Stimulated activated CD4-positive, alpha-beta T cell treated with anti-CD3 and anti-CD28 coated beads, Interleukin-15, amount 100 ng/mL, for 24 hours (primary cell): ENCODE results near the gene SNCAIP.
"Not testable (repeated sequence)": the region's sequence is repeated elsewhere in the genome, so short reads cannot be mapped to it uniquely, and the experiment has no call there.

Source experiments
- DNase-seq: peaks from one replicate; pipeline ENCODE4 v3.0.0-alpha.2; 2020

SNCAIP gene

DNA sequence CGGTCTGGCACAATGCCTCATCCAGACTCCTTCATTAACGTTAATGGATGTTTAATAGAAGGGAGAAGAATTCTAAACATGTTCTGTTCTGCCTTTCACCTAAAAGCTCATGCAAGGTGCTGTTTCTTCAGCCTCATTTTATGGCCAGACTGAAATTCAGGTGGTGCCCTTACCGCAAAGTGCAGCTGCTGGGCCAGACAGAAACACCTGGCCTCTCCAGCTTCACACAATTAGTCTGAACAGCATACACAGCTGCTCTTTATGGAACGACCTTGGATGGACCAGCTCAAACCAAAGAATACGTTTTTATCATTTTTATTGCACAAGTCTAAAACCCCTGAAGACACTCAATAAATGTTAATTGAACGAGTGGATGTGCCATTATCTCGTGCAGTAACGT is 4.6 kb downstream of the SNCAIP start:
- DNase-seq = no peak

GRCh38 chr5:122319897-122320296 is 7.9 kb downstream of the SNCAIP start:
- no peak for DNase-seq

DNA sequence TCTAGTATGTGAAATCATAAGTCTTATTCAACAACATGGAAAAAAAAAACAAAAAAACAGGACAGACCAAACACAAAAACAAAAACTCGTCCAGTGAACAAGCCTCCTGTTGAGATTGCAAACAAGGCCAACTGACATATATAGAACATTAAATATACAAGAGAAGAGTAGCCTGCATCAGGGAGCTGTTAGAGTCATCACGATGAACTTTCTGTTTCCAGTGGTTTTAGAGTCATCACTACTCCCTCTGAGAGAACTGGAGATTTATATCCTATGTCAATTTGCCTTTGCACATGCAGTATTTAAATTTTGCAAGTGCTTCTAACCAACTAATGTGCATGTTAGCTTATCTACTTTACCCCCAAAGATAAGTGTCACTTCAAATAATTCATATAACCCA is 9.9 kb downstream of the SNCAIP start:
- no peak for DNase-seq

DNA sequence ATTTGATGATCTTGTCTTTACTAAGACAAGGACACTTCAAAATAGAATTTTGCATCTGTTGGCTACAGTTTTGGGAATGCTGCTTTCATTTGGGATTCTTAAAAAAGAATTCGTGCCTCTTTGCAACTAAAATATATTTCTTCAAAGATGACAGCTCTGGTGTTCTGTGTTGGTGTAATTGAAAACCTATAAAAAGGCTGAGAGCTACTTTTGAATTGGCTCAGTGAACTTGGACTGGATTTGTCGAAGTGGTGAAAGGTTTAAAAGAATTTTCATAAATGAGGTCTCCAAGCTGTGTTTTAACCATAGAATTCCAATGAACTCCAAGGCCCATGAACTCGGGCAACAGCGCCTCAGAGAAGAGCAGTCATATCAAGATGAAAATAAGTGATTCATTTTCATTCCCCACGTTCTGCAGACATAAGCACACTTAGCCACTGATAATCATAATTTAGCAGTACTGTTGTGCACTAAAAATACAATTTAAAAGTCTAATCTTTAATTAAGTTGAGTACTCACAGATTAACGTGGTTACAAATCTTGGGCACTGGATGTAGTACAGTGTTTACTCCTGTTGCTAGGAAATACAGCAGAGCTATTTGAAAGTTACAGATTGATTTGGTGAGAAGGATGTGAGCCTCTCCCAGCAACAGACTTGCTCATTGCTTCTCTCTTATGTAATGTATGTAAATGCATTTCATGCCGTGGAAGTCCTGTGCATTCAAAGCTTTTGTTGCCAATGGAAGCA is 10.9 kb downstream of the SNCAIP start:
- DNase-seq = no peak

DNA sequence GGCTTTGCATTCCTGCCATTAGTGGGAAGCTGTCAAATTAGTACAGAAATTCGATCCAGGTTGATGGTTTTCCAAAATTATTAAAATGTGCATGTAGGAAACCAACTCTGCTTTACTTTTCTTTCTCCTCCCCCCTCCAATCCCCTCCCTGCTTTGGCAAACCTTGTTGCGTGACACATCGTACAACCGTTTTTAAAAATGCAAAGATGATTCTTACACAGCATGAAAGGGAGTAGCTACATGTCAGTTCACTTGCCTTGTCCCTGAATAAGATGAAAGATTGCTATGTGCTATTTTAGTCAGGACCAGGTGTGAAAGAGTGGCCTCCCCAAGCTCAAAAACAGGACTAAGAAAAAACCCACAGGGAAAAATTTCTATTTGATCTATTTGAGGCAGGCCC is 11.7 kb downstream of the SNCAIP start:
- no peak for DNase-seq

DNA sequence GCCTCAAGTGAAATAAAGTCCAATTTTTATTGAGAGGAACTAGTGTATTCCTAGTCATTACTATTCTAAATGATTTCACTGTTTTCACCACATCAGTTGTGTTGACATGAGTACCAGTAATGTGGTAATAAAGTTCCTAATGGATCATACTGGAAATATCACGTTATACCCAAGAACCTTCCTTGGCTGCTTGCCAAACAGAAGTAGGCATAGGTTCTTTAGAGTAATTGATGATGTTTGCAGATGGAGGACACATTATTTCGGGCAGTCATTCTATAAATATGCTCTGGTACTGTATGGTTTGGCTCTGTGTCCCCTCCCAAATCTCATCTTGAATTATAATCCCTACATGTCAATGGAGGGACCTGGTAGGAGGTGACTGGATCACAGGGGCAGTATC is 15.1 kb downstream of the SNCAIP start:
- DNase-seq = no peak

DNA sequence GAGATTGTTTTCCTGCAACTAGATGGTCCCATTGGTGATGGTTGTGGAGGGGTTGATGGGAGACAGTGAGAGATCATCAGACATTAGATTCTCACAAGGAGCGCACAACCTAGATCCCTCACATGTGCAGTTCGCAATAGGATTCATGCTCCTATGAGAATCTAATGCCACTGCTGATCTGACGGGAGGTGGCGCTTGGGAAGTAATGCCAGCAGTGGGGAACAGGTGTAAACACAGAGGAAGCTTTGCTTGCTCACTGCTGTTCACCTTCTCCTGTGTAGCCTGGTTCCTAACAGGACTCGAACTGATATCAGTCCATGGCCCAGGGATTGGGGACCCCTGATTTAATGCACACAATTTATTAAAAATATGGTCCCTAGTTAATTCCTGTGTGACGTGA is 18.8 kb downstream of the SNCAIP start:
- no peak for DNase-seq

DNA sequence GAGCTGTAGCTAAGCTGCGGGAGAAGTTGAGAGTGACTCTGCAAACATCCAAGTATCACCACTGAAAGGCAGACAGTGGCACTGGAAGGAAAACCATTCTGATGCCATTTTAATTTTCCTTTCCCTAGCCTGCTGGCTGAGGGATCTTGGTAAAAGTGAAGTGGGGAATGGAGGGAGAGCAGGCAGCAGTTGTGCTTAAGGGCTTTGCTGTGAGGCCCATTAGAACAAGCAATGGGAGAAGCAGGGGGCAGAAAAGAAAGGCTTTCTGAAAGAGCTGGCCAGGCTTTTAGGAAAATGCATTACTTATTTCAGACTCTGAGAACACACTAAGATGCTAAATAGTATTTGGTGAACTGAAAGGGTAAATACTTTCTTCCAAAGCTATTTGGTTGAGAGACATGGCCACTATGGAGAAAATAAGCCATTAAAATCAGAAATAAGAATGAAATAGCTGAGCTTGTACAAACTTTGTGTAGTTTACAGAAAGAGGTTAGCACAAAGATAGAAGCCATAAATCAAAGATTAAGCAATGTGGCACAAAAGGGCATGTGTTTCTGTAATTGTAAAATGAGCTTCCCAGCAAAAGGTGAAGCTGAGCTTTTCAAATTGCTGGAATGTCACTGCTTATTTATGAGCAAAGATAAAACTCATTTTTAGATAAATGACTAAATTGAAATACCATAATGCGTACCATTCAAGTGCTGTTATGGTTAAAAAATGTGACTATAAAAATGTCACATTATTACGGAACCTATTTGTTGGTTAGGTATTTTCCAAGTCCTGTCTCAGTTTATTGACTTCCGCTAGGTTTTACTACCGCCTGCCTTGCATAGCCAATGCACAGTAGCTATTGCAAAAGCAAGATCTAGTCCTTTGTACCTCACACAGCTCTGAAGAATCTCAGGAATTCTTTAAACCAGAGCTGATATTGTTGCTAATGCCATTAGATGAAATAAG is 20.8 kb downstream of the SNCAIP start:
- no peak for DNase-seq

- DNase-seq = no peak
These were observed 21.5 kb downstream of the SNCAIP start for GRCh38 chr5:122333564-122333963.

- DNase-seq = no peak
These were observed 27.6 kb downstream of the SNCAIP start for GRCh38 chr5:122339591-122339990.

DNA sequence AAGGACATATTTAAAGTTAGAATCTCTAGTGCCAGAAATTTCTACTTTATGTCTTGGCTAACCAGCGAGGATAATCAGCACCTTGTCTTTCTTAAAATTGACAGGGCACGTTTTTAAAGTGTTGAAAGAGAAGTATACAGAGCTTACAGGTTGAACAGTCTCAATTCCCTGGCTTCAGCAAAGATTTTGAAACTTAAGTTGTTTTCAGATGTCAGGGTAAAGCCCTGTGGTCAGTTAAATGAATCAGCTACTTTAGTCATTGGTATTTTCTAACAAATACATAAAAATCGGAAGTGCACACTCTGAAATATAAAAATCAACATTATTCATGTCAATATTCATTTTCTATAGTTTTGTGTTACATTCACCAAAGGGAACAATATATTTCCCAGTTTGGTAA is 29.1 kb downstream of the SNCAIP start:
- no peak for DNase-seq

- no peak for DNase-seq
These were observed 30.2 kb downstream of the SNCAIP start for GRCh38 chr5:122342256-122342655.

GRCh38 chr5:122346897-122347581 is 35.0 kb downstream of the SNCAIP start:
- no peak for DNase-seq

DNA sequence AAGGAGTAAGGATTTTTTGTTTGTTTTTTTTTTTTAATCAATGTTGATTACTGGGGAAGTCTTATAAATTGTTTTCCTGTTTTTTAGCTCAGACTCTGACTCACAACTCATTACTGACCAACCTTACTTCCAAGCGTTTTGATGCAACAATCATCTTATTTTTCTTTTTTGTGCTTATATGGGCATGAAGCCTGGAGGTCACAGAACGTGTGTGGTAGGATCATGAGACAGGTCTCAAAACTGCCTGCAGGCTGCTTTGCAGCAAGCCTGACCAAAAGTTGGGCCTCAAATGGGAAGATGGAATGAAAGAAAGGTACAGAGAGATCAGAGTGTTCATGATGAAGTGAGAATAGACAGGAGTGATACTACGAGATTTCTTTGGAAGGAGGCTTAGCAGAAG is 38.5 kb downstream of the SNCAIP start:
- DNase-seq = no peak

DNA sequence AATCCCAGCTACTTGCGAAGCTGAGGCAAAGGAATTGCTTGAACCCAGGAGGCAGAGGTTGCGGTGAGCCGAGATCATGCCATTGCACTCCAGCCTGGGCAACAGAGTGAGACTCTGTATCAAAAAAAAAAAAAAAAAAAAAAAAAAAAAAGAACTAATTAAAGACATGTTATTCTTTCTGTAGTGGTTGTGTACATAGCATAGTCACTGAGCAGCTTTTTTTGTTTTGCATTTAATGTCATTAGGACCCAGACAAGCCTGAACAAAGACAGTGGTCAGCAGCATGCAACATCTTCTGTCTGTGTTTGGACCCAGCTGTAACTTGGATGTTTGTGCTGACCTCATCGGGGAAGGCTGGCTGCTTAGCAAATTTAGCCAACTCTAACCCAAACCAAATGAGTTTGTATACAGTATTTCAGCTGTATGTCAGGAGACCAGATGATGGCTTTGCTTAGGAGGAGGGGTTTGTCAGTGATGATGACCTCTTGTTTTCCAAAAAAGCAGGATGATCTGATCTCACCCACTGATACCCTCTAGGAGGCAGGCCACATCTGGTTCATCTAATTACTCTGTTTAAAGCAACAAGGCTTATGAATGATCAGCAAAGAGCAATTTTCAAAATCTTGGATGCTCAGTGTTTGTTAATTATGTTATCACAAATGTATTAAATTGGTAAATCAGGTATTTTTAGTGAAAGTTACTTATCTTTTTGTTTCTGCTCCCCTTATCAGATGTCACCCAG is 39.5 kb downstream of the SNCAIP start:
- DNase-seq = no peak

DNA sequence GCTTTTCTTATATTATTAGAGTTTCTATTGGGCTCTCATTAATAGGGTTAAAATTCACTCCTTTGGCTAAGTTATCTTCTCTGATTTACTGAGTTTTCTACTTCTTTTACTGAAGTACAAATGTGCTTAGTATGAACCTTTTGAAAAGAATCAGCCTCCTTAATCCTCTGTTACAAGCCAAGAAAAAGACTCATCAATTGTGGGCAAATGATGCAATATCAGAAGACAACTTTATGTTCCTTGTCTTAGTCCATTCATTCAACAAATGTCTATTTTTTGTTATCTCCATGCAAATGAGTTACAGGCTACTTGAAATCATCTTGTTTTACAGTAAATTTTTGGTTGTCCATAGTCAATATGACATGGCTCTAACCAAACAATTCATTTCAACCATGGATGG is 40.3 kb downstream of the SNCAIP start:
- no peak for DNase-seq

GRCh38 chr5:122353361-122353760 is 41.3 kb downstream of the SNCAIP start:
- not testable (repeated sequence) for DNase-seq

DNA sequence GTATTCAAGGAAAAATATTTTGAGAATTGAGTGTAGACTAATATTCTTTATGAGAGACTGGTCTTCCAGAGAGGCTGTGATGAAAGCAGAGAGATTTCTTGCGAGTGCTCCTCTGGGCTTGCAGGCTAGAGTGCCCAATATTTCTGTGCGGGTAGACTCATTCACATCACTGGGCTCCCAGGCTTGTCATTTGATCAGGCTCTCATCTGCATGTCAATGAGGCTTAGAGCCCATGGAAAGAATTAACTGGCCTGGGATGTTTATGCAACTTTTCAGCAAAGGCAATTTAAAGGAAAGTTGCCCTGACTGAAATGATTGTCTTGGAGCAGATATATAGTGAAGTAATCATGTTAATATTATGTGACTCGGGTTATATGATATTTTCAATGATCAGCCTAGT is 42.3 kb downstream of the SNCAIP start:
- DNase-seq = no peak

GRCh38 chr5:122355324-122355723 is 43.3 kb downstream of the SNCAIP start:
- DNase-seq = no peak

DNA sequence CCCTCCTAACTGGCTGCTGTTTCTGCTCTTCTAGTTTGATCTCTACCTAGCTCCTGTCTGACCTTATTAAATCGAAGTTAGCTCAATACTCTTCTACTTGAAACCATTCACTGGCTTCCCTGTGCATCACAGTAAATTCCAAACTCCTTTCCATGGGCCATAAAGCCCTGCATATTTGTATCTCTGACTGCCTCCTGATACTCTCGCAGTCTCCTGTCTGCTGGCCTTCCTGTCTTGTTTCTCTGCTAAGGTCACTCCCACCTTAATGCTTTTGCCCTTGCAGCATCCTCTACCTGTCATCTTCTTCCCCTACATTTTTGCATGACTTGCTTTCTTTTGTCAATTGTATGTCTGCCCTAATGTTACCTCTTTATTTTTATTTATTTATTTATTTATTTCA is 44.8 kb downstream of the SNCAIP start:
- DNase-seq = no peak

DNA sequence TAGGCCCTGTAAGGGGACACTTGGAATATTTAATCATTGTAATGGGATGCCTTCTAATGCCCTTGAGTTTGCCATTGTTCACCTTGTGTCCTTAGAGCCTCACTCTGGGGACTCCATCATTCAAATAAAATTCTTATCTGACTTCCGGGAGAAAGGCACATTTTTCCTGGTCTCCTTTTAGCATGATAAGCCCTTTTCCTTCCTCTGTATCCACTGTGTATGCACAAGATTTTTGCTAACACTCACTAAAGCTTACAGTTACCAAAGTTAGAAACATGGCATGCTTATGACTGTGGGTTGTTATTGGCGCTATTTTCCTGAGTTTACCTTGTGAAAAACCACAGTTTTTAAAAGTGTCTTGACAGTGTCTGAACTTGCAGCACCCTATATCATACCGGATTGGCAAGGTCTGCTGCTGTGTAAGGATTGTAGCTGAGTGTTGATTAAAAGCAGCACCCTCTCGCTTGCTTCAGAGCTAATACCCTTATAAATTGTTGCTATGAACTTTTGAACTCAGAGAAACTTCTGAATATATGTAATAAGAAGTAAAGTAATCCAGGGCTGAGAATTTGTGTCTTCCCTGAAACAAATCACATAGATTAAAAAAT is 46.4 kb downstream of the SNCAIP start:
- DNase-seq = no peak

DNA sequence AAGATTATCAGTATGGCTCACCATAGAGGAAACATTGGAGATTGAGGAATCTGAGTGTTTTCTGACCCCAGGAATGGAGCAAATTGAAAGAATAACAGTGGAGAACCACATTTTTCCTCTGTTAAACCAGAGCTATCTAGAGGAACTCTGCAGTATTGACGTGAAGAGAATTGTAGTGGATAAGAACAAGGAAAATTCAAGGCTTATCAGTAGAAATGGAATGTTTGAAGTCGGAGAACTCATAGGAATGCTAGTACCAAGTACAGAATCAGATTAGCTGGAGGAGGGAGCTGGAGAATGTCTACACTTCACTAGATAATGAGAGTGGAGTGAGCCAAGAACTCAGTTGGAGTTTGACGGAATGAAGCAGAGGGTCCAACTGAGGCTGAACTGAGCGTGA is 50.3 kb downstream of the SNCAIP start:
- no peak for DNase-seq
